Liver (tissue), 9 donors: ENCODE data around the gene ARHGAP40. TPM values are rescaled to one million over a fixed set of nuclear protein-coding genes. Genes with fewer than 3 reads are reported as not detected.

Experiments
- DNase-seq: peaks from one replicate; pipeline ENCODE4 v3.0.0-alpha.2; 2017; ENCODE audit warnings: low spot score
- H3K27ac ChIP-seq, 2 donors: one replicate each; pipeline ENCODE4 v1.7.0; 2013; ENCODE audit warnings: inconsistent platforms in 2 of 2, low read length in 2 of 2, control low read depth in 1 of 2, low read depth in 1 of 2, mild to moderate bottlenecking in 1 of 2
- H3K27me3 ChIP-seq, 4 donors: one replicate each; pipeline versions ENCODE4 v1.6.1 to v1.7.0; 2013; ENCODE audit warnings: low read length in 3 of 4, inconsistent platforms in 1 of 4, mild to moderate bottlenecking in 1 of 4, moderate library complexity in 1 of 4; ENCODE audit not compliant: control insufficient read depth in 4 of 4, insufficient read depth in 4 of 4
- H3K36me3 ChIP-seq, 4 donors: one replicate each; pipeline versions ENCODE4 v1.6.1 to v1.7.0; 2013; ENCODE audit warnings: low read length in 3 of 4, mild to moderate bottlenecking in 3 of 4, low read depth in 1 of 4, moderate library complexity in 1 of 4; ENCODE audit not compliant: control insufficient read depth in 4 of 4, insufficient read depth in 3 of 4
- H3K4me1 ChIP-seq, 4 donors: one replicate each; pipeline versions ENCODE4 v1.6.1 to v1.7.0; 2013; ENCODE audit warnings: low read length in 3 of 4, mild to moderate bottlenecking in 3 of 4, moderate library complexity in 1 of 4; ENCODE audit not compliant: control insufficient read depth in 4 of 4, insufficient read depth in 4 of 4
- H3K4me3 ChIP-seq, 3 donors: one replicate each; pipeline versions ENCODE4 v1.6.1 to v1.7.0; 2013; ENCODE audit warnings: low read length in 3 of 3, control low read depth in 1 of 3, low read depth in 1 of 3, mild to moderate bottlenecking in 1 of 3
- H3K9ac ChIP-seq, 2 donors: one replicate each; pipeline ENCODE4 v1.7.0; 2013; ENCODE audit warnings: low read length in 2 of 2, mild to moderate bottlenecking in 2 of 2, moderate library complexity in 2 of 2, control low read depth in 1 of 2, low read depth in 1 of 2
- H3K9me3 ChIP-seq, 4 donors: one replicate each; pipeline versions ENCODE4 v1.6.1 to v1.7.0; 2013; ENCODE audit warnings: low read length in 3 of 4; ENCODE audit not compliant: control insufficient read depth in 4 of 4
- EGR1 ChIP-seq, 2 donors: IDR thresholded peaks; 2 replicates each; pipeline ENCODE4 v1.6.1; 2016 to 2018; ENCODE audit warnings: antibody characterized with exemption in 2 of 2, low read depth in 2 of 2
- FOXA1 ChIP-seq: IDR thresholded peaks from 2 replicates; pipeline ENCODE4 v1.6.1; 2016; ENCODE audit warnings: antibody characterized with exemption
- FOXA2 ChIP-seq: IDR thresholded peaks from 2 replicates; pipeline ENCODE4 v1.6.1; 2016; ENCODE audit warnings: antibody characterized with exemption
- GABPA ChIP-seq, 2 donors: IDR thresholded peaks in 1 of 2; conservative IDR thresholded peaks in 1 of 2; 2 replicates each; pipeline ENCODE4 v1.6.1; 2016; ENCODE audit warnings: antibody characterized with exemption in 2 of 2, mild to moderate bottlenecking in 1 of 2, moderate library complexity in 1 of 2
- HNF4A ChIP-seq, 2 donors: conservative IDR thresholded peaks; 2 replicates each; pipeline ENCODE4 v1.6.1; 2016; ENCODE audit warnings: antibody characterized with exemption in 2 of 2, mild to moderate bottlenecking in 2 of 2
- HNF4G ChIP-seq: IDR thresholded peaks from 2 replicates; pipeline ENCODE4 v1.6.1; 2016; ENCODE audit warnings: antibody characterized with exemption
- JUND ChIP-seq, 2 donors: IDR thresholded peaks; 2 replicates each; pipeline ENCODE4 v1.6.1; 2016; ENCODE audit warnings: antibody characterized with exemption in 2 of 2
- NR2F2 ChIP-seq: IDR thresholded peaks from 2 replicates; pipeline ENCODE4 v1.6.1; 2016; ENCODE audit warnings: antibody characterized with exemption
- RAD21 ChIP-seq, 2 donors: IDR thresholded peaks; 2 replicates each; pipeline ENCODE4 v1.6.1; 2016; ENCODE audit warnings: antibody characterized with exemption in 2 of 2, mild to moderate bottlenecking in 2 of 2
- RXRA ChIP-seq, 2 donors: IDR thresholded peaks; 2 replicates each; pipeline ENCODE4 v1.6.1; 2017 to 2018; ENCODE audit warnings: antibody characterized with exemption in 2 of 2, mild to moderate bottlenecking in 1 of 2
- SP1 ChIP-seq: IDR thresholded peaks from 2 replicates; pipeline ENCODE4 v1.6.1; 2018; ENCODE audit warnings: antibody characterized with exemption, mild to moderate bottlenecking
- TAF1 ChIP-seq: conservative IDR thresholded peaks from 2 replicates; pipeline ENCODE4 v1.6.1; 2016; ENCODE audit warnings: antibody characterized with exemption, mild to moderate bottlenecking
- YY1 ChIP-seq: IDR thresholded peaks from 2 replicates; pipeline ENCODE4 v1.6.1; 2016; ENCODE audit warnings: antibody characterized with exemption, mild to moderate bottlenecking
- WGBS: extraction: QIAGEN DNeasy Blood & Tissue Kit; methylation state at CpG from one replicate; pipeline ENCODE4 v1.1.7; 2013; 5-methylcytosine and 5-hydroxymethylcytosine counted together
- polyA plus RNA-seq, 2 donors: library from polyadenylated mRNA; stranded (reverse) in 1 of 2; unstranded in 1 of 2; fragments of 200-250 nt in 1 of 2; fragments of >200 nt in 1 of 2; fragmentation: Nextera tagmentation in 1 of 2; extraction: Ambion mirVana in 1 of 2; gene quantifications; one replicate each; pipeline versions ENCODE4 v1.2.1 to v1.2.3, GENCODE V29; 2013 to 2015
- total RNA-seq, 2 donors: library from RNA; depleted of rRNA; stranded (reverse); fragments of >200 nt; gene quantifications; one replicate each; pipeline ENCODE4 v1.2.3, GENCODE V29; 2014
- TF ChIP-seq, protein P1 (sequence below): IDR thresholded peaks from 2 replicates; pipeline ENCODE4 v1.6.1; 2016; ENCODE audit warnings: antibody characterized with exemption
- TF ChIP-seq, protein P2 (sequence below): fragments of 150-350 bp; IDR thresholded peaks from 2 replicates; pipeline ENCODE4 v1.5.1; 2017; ENCODE audit warnings: improper control_type of control experiment, low read depth, low read length; ENCODE audit not compliant: missing input control
- TF ChIP-seq, protein P3 (sequence below): IDR thresholded peaks from 2 replicates; pipeline ENCODE4 v1.6.1; 2016; ENCODE audit warnings: antibody characterized with exemption
- TF ChIP-seq, protein P4 (sequence below): IDR thresholded peaks from 2 replicates; pipeline ENCODE4 v1.6.1; 2016; ENCODE audit warnings: antibody characterized with exemption, mild to moderate bottlenecking
- donor health status: healthy.
- donor health status: healthy.
- donor health status: healthy.
- donor health status: healthy.
- donor health status: healthy.

ARHGAP40 gene
- total and polyA plus RNA-seq, 4 donors: 0.08 TPM; not detected in 3

DNA sequence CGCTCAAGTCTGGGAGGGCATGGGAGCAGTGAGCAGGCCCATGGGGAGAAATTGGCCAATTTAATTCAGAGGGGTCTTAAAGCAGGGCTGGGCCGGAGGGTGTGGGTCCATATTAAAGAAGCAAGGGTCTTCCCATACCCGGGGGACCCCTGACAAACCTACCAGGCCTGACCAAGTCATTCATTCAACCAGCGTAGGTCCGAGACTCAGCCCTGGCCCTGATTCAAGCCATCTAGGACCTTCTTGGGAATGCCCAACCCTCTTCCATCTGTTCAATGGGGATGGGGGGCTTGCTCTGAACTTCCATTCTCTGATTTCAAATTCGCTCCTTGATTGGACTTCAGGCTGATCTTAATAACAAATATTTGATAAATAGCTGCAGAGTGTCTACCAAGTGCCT is 13.3 kb upstream of the ARHGAP40 start:
- WGBS: 91% methylated on average over 6 of the region's 6 CpGs
- Histone ChIP-seq H3K9ac (no peak overlapping the region), H3K4me3 (no peak overlapping the region), H3K27ac (no peak overlapping the region), H3K4me1 (peaks cover 4 to 11% (median 9%) of the 10 kb centered on the region in 4 donors), H3K27me3 (no peaks in the 10 kb centered on the region), H3K9me3 (no peaks in the 10 kb centered on the region), H3K36me3 (no peaks in the 10 kb centered on the region)
- TF ChIP-seq HNF4A (conservative IDR thresholded peaks at IDR 0.05) (no peak), HNF4G (no peak), YY1 (no peak), NR2F2 (no peak), FOXA1 (no peak)
- TF ChIP-seq, protein P1, sequence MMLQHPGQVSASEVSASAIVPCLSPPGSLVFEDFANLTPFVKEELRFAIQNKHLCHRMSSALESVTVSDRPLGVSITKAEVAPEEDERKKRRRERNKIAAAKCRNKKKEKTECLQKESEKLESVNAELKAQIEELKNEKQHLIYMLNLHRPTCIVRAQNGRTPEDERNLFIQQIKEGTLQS: no peak
- TF ChIP-seq, protein P2, sequence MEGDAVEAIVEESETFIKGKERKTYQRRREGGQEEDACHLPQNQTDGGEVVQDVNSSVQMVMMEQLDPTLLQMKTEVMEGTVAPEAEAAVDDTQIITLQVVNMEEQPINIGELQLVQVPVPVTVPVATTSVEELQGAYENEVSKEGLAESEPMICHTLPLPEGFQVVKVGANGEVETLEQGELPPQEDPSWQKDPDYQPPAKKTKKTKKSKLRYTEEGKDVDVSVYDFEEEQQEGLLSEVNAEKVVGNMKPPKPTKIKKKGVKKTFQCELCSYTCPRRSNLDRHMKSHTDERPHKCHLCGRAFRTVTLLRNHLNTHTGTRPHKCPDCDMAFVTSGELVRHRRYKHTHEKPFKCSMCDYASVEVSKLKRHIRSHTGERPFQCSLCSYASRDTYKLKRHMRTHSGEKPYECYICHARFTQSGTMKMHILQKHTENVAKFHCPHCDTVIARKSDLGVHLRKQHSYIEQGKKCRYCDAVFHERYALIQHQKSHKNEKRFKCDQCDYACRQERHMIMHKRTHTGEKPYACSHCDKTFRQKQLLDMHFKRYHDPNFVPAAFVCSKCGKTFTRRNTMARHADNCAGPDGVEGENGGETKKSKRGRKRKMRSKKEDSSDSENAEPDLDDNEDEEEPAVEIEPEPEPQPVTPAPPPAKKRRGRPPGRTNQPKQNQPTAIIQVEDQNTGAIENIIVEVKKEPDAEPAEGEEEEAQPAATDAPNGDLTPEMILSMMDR: no peak
- TF ChIP-seq, protein P3, sequence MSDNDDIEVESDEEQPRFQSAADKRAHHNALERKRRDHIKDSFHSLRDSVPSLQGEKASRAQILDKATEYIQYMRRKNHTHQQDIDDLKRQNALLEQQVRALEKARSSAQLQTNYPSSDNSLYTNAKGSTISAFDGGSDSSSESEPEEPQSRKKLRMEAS: no peak
- TF ChIP-seq, protein P4, sequence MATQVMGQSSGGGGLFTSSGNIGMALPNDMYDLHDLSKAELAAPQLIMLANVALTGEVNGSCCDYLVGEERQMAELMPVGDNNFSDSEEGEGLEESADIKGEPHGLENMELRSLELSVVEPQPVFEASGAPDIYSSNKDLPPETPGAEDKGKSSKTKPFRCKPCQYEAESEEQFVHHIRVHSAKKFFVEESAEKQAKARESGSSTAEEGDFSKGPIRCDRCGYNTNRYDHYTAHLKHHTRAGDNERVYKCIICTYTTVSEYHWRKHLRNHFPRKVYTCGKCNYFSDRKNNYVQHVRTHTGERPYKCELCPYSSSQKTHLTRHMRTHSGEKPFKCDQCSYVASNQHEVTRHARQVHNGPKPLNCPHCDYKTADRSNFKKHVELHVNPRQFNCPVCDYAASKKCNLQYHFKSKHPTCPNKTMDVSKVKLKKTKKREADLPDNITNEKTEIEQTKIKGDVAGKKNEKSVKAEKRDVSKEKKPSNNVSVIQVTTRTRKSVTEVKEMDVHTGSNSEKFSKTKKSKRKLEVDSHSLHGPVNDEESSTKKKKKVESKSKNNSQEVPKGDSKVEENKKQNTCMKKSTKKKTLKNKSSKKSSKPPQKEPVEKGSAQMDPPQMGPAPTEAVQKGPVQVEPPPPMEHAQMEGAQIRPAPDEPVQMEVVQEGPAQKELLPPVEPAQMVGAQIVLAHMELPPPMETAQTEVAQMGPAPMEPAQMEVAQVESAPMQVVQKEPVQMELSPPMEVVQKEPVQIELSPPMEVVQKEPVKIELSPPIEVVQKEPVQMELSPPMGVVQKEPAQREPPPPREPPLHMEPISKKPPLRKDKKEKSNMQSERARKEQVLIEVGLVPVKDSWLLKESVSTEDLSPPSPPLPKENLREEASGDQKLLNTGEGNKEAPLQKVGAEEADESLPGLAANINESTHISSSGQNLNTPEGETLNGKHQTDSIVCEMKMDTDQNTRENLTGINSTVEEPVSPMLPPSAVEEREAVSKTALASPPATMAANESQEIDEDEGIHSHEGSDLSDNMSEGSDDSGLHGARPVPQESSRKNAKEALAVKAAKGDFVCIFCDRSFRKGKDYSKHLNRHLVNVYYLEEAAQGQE: no peak
- DNase-seq: no peak

DNA sequence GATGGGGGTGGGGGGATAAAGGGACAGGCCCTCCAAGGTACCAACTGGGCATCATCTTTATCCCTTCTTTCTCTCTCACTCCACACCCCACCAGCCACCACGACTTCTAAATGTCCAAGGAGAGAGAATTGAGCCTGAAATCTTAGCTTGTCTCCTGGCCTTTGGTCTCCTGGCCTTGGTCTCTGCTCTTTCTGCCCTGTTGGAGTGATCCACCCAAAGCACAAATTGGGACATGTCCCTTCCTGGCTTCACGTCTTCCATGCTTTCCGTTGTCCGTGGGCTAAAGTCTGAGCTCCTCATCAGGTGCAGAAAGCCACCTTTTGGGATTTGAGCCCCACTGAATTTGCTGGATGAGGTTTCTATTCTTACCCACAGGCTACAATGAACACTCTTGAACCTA is 12.3 kb upstream of the ARHGAP40 start:
- no peaks in the 10 kb centered on the region for H3K9me3 ChIP-seq
- no peak overlapping the region for H3K4me3 ChIP-seq
- no peak overlapping the region for H3K27ac ChIP-seq
- peaks cover 4 to 11% (median 9%) of the 10 kb centered on the region in 4 donors for H3K4me1 ChIP-seq
- WGBS: 91% methylated on average over 4 of the region's 4 CpGs
- H3K9ac ChIP-seq: no peak overlapping the region
- no peaks in the 10 kb centered on the region for H3K36me3 ChIP-seq
- H3K27me3 ChIP-seq: no peaks in the 10 kb centered on the region
- no peak for DNase-seq
- TF ChIP-seq, protein P3: no peak
- TF ChIP-seq JUND (IDR thresholded peaks at IDR 0.05) (no peak), NR2F2 (no peak), GABPA (IDR thresholded peaks at IDR 0.05 in 1 of 2, conservative IDR thresholded peaks at IDR 0.05 in 1 of 2) (no peak), YY1 (no peak), EGR1 (IDR thresholded peaks at IDR 0.05; ENCODE audit: low read depth in 2 of 2) (no peak), HNF4G (no peak), SP1 (no peak), RXRA (IDR thresholded peaks at IDR 0.05) (no peak), TAF1 (no peak), FOXA2 (no peak), RAD21 (IDR thresholded peaks at IDR 0.05) (no peak), HNF4A (conservative IDR thresholded peaks at IDR 0.05) (no peak)
- TF ChIP-seq, protein P2: no peak
- TF ChIP-seq, protein P4: no peak
- TF ChIP-seq, protein P1: no peak
